GM12878 (cell line): ENCODE measurements around the gene PTPN22. TPM values are rescaled to one million over a fixed set of nuclear protein-coding genes. Genes with fewer than 3 reads are reported as not detected.

ENCODE experiments used
- ATAC-seq: fragments of 200-7000 bp; cut with Tn5 transposase; 3 replicates; pipeline ENCODE4 v1.9.1; 2020; ENCODE audit warnings: mild to moderate bottlenecking, moderate library complexity
- BruUV-seq: library from RNA; stranded (reverse); fragments of 400-500 nt; replicated peaks from 2 replicates; lab custom pipeline; 2021; lab: Mats Ljungman, UMichigan
- CTCF ChIA-PET: fragments of 300-600 bp; sonication (Branson Sonifier 250); formaldehyde crosslinking; extraction: SDS; loops from one replicate; lab custom pipeline; 2021; ENCODE audit warnings: inconsistent platforms; lab: Yijun Ruan, JAX
- POLR2A ChIA-PET: fragments of 350-600 bp; formaldehyde crosslinking; extraction: SDS; loops from one replicate; lab custom pipeline; 2021; ENCODE audit warnings: inconsistent platforms; lab: Charles Lee
- RAD21 ChIA-PET: fragments of 300-600 bp; sonication (Branson Sonifier 250); formaldehyde crosslinking; loops from one replicate; lab custom pipeline; 2023; ENCODE audit warnings: antibody characterized with exemption; ENCODE audit not compliant: unreplicated experiment; lab: Charles Lee
- SMC1A ChIA-PET: fragments of 300-600 bp; sonication (Branson Sonifier 250); formaldehyde crosslinking; loops from one replicate; lab custom pipeline; 2023; ENCODE audit not compliant: unreplicated experiment, uncharacterized antibody; lab: Charles Lee
- DNase-seq: peaks from one replicate; pipeline ENCODE4 v3.0.0-alpha.2; 2011; ENCODE audit warnings: low read depth, low spot score
- FAIRE-seq: peaks from 3 replicates; lab custom pipeline; 2011; peaks lifted over from hg19 to GRCh38; lab: Jason Lieb, UNC
- H2AFZ ChIP-seq: 2 replicates; pipeline ENCODE4 v1.6.0; 2011; ENCODE audit warnings: low read depth, low read length, control low read depth; ENCODE audit not compliant: control insufficient read depth
- H3K27ac ChIP-seq: 2 replicates; pipeline ENCODE4 v1.5.1; 2011; ENCODE audit warnings: control low read depth; ENCODE audit not compliant: control insufficient read depth, insufficient read depth
- H3K27me3 ChIP-seq, 2 experiments: replicated peaks in 1 of 2; 2 replicates each; pipeline versions ENCODE4 v1.6.0 to v1.6.1; 2011; ENCODE audit warnings: low read length in 1 of 2; ENCODE audit not compliant: control insufficient read depth in 2 of 2, insufficient read depth in 2 of 2
- H3K36me3 ChIP-seq, 2 experiments: 2 replicates each; pipeline ENCODE4 v1.5.1; 2011; ENCODE audit warnings: low read length in 1 of 2; ENCODE audit not compliant: control insufficient read depth in 2 of 2, insufficient read depth in 2 of 2
- H3K4me1 ChIP-seq: 2 replicates; pipeline ENCODE4 v1.6.1; 2011; ENCODE audit warnings: mild to moderate bottlenecking, low read length, moderate library complexity, mixed read lengths; ENCODE audit not compliant: control insufficient read depth, insufficient read depth
- H3K4me2 ChIP-seq: 2 replicates; pipeline ENCODE4 v1.6.0; 2011; ENCODE audit warnings: control low read depth; ENCODE audit not compliant: control insufficient read depth, insufficient read depth
- H3K4me3 ChIP-seq: fragments of 200-600 bp; sonication (generic); 2 replicates; pipeline ENCODE4 v1.5.1; 2016
- H3K79me2 ChIP-seq: 2 replicates; pipeline ENCODE4 v1.6.0; 2011; ENCODE audit warnings: low read length; ENCODE audit not compliant: control insufficient read depth, insufficient read depth
- H3K9ac ChIP-seq: 2 replicates; pipeline ENCODE4 v1.8.0; 2011; ENCODE audit warnings: low read length, control low read depth, mixed read lengths; ENCODE audit not compliant: control insufficient read depth, insufficient read depth
- H3K9me3 ChIP-seq: replicated peaks from 3 replicates; pipeline ENCODE4 v1.5.1; 2011; ENCODE audit warnings: mild to moderate bottlenecking, low read length; ENCODE audit not compliant: control insufficient read depth, insufficient read depth
- H4K20me1 ChIP-seq: 2 replicates; pipeline ENCODE4 v1.6.0; 2011; ENCODE audit not compliant: control insufficient read depth, insufficient read depth
- EP300 ChIP-seq, 2 experiments: fragments of 150-350 bp in 1 of 2; IDR thresholded peaks; 2 replicates each; pipeline ENCODE4 v1.6.1; 2011 to 2012; ENCODE audit warnings: low read depth in 2 of 2, low read length in 2 of 2, borderline replicate concordance in 1 of 2, improper control_type of control experiment in 1 of 2, inconsistent platforms in 1 of 2; ENCODE audit not compliant: control insufficient read depth in 1 of 2
- IKZF1 ChIP-seq: fragments of 450-650 bp; conservative IDR thresholded peaks from 2 replicates; pipeline ENCODE4 v1.6.1; 2017; ENCODE audit warnings: antibody characterized with exemption, mild to moderate bottlenecking
- WGBS: methylation state at CpG from one replicate; pipeline ENCODE4 v1.1.6; 2016; ENCODE audit warnings: low lambda C conversion rate; ENCODE audit not compliant: insufficient replicate concordance, insufficient coverage; ENCODE audit errors: missing lambda C conversion rate; 5-methylcytosine and 5-hydroxymethylcytosine counted together
- in situ Hi-C: fragments of 300-500 bp; cut with MboI; formaldehyde crosslinking; loops from 9 replicates; pipeline ENCODE4 v1.14.3; 2018; ENCODE audit warnings: mixed read lengths
- intact Hi-C: fragments of 100-400 bp; cut with micrococcal nuclease; formaldehyde crosslinking; loops from one replicate; pipeline ENCODE4 v1.14.2; 2022; ENCODE audit not compliant: unreplicated experiment
- polyA plus RNA-seq, 11 experiments: library from polyadenylated mRNA; depleted of rRNA in 4 of 11; unstranded in 6 of 11; stranded (reverse) in 5 of 11; fragments of >200 nt; fragmentation: Nextera tagmentation in 4 of 11; fragmentation: Illumina TruSeq in 1 of 11; extraction: Ambion mirVana in 4 of 11; extraction: Trizol in 1 of 11; gene quantifications; 1 replicate in 1 of 11; 2 replicates in 10 of 11; pipeline versions ENCODE4 v1.2.1 to v1.2.3, GENCODE V29; 2011 to 2016; ENCODE audit warnings: inconsistent platforms in 2 of 11, missing spikeins in 2 of 11, low read depth in 1 of 11
- total RNA-seq, 4 experiments: library from RNA; depleted of rRNA in 3 of 4; stranded (reverse); fragments of >200 nt in 3 of 4; fragmentation: Illumina TruSeq in 1 of 4; extraction: Trizol in 1 of 4; gene quantifications; 2 replicates each; pipeline versions ENCODE4 v1.2.1 to v1.2.3, GENCODE V29; 2013 to 2021
- TF ChIP-seq, protein P1 (sequence below): fragments of 450-650 bp; IDR thresholded peaks from 2 replicates; pipeline ENCODE4 v1.6.1; 2016; ENCODE audit warnings: mild to moderate bottlenecking

The PTPN22 gene
- total and polyA plus RNA-seq, 10 of the 15 experiments (the other 5 are each of a cell fraction or from before 2014, with no cell fraction given), result 22.8 to 65.1 (median 44.9) TPM

DNA sequence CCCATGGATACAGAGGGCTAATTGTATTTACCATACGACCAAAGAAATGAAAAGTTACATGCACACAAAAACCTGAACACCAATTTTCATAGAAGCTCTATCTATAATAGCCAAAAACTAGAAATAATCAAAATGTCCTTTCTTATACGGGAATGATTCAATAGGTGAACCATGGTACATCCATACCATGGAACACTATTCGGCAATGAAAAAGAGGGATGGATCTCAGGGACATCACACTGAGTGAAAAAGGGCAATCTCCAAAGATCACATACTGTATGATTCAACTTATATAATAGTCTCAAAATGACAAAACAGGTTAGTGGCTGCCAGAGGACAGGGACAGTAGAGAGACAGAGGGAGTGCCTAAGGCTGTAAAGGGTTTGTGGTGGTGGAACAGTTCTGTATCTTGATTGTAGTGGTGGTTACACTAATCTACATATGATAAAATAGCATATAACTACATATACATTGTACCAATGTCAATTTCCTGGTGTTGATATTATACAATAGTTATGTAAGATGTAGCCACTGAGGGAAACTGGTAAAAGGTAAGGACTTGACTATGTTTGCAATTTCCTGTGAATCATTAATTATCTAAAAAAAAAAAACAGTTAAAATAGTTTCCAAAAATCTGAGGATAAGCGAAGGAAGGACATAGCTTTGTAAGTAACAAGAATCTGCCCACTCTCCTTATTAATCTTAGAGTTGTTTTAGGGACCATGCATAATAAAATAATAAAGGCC, 62.9 kb downstream of the PTPN22 start:
- peak overlapping the region; percentile 62 for H3K4me2 ChIP-seq

More for the DNA sequence above, 62.9 kb downstream of the PTPN22 start:
- DNase-seq (no peak), ATAC-seq (no peak), FAIRE-seq (no peak)
- TF ChIP-seq, protein P1, sequence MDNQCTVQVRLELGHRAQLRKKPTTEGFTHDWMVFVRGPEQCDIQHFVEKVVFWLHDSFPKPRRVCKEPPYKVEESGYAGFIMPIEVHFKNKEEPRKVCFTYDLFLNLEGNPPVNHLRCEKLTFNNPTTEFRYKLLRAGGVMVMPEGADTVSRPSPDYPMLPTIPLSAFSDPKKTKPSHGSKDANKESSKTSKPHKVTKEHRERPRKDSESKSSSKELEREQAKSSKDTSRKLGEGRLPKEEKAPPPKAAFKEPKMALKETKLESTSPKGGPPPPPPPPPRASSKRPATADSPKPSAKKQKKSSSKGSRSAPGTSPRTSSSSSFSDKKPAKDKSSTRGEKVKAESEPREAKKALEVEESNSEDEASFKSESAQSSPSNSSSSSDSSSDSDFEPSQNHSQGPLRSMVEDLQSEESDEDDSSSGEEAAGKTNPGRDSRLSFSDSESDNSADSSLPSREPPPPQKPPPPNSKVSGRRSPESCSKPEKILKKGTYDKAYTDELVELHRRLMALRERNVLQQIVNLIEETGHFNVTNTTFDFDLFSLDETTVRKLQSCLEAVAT, result 0 out of 2 replicates have a peak, but pooled peaks have one; percentile 18
- no peak for TF ChIP-seq EP300 (IDR thresholded peaks at IDR 0.05; ENCODE audit: borderline replicate concordance in 1 of 2, control insufficient read depth in 1 of 2, low read depth in 2 of 2, low read length in 2 of 2)
- TF ChIP-seq IKZF1, result no peak
- SMC1A ChIA-PET, result interaction anchor here (0.6 to 1.5 kb wide), 4 partner anchors 15 to 163 kb away, joined by 3 to 4 read pairs (median 4); no protein-coding TSS in a partner anchor
- H3K27me3 ChIP-seq, result no peaks in the 10 kb centered on the region
- H3K27ac ChIP-seq, result no peak overlapping the region
- peaks cover 79% of the 10 kb centered on the region for H3K79me2 ChIP-seq
- H3K4me3 ChIP-seq, result peak overlapping the region; percentile 64
- 91% methylated on average over 4 of the region's 4 CpGs for WGBS
- in situ Hi-C loops (no loop called here), intact Hi-C loops (no loop called here)
- POLR2A ChIA-PET, result interaction anchor here (0.6 to 1.1 kb wide), 2 partner anchors 24 to 97 kb away, joined by 3 to 4 read pairs; no protein-coding TSS in a partner anchor
- no peak overlapping the region for H3K9ac ChIP-seq
- no peaks in the 10 kb centered on the region for H4K20me1 ChIP-seq
- CTCF ChIA-PET, result no interaction called here
- H2AFZ ChIP-seq, result no peak overlapping the region
- peaks cover 0 to 4% of the 10 kb centered on the region in 2 experiments; a peak in 1 of 4 replicates for H3K36me3 ChIP-seq
- BruUV-seq, result no TSS peak
- RAD21 ChIA-PET, result no interaction called here
- H3K9me3 ChIP-seq, result no peaks in the 10 kb centered on the region; the same call in 1 of the 3 replicates
- no peaks in the 10 kb centered on the region for H3K4me1 ChIP-seq
